SK-N-SH treated with all-trans-retinoic acid at 6 μM for 48 hours (cell line): ENCODE data around the gene MAPK7.

Source experiments
- BACH2 ChIP-seq: fragments of 250-450 bp; sonication (Bioruptor Pico); IDR thresholded peaks from 2 replicates; pipeline ENCODE4 v1.9.0; 2021; ENCODE audit warnings: mild to moderate bottlenecking, borderline replicate concordance
- CREB5 ChIP-seq: fragments of 250-450 bp; sonication (Bioruptor Pico); IDR thresholded peaks from 2 replicates; pipeline ENCODE4 v1.5.1; 2020; ENCODE audit warnings: low read depth, mild to moderate bottlenecking, moderate library complexity
- OSR1 ChIP-seq: fragments of 250-450 bp; sonication (Bioruptor Pico); IDR thresholded peaks from 2 replicates; pipeline ENCODE4 v1.8.0; 2022; ENCODE audit warnings: moderate library complexity, mild to moderate bottlenecking, inconsistent platforms
- PATZ1 ChIP-seq: fragments of 250-450 bp; sonication (Bioruptor Pico); IDR thresholded peaks from 2 replicates; pipeline ENCODE4 v1.8.0; 2020; ENCODE audit warnings: mild to moderate bottlenecking, moderate library complexity, borderline replicate concordance
- RARB ChIP-seq: fragments of 250-450 bp; sonication (Bioruptor Pico); IDR thresholded peaks from 2 replicates; pipeline ENCODE4 v1.8.0; 2021; ENCODE audit warnings: mild to moderate bottlenecking, moderate library complexity
- SNAI2 ChIP-seq: fragments of 250-450 bp; sonication (Bioruptor Pico); IDR thresholded peaks from 2 replicates; pipeline ENCODE4 v1.5.0; 2020; ENCODE audit warnings: mild to moderate bottlenecking, moderate library complexity
- TCF4 ChIP-seq: fragments of 250-450 bp; sonication (Bioruptor Pico); IDR thresholded peaks from 2 replicates; pipeline ENCODE4 v1.8.0; 2021; ENCODE audit warnings: mild to moderate bottlenecking, moderate library complexity, borderline replicate concordance
- ZC3H10 ChIP-seq: fragments of 250-450 bp; sonication (Bioruptor Pico); IDR thresholded peaks from 2 replicates; pipeline ENCODE4 v1.5.1; 2021; ENCODE audit warnings: mild to moderate bottlenecking, moderate library complexity
- ZNF565 ChIP-seq: fragments of 450-650 bp; formaldehyde crosslinking; conservative IDR thresholded peaks from 2 replicates; pipeline ENCODE4 v1.5.0; 2020; ENCODE audit warnings: low read depth, mild to moderate bottlenecking, moderate library complexity
- ZNF70 ChIP-seq: fragments of 450-650 bp; formaldehyde crosslinking; IDR thresholded peaks from 2 replicates; pipeline ENCODE4 v1.5.0; 2020; ENCODE audit warnings: mild to moderate bottlenecking, moderate library complexity
- ZNF8 ChIP-seq: fragments of 450-650 bp; formaldehyde crosslinking; IDR thresholded peaks from 2 replicates; pipeline ENCODE4 v1.5.0; 2020; ENCODE audit warnings: mild to moderate bottlenecking, moderate library complexity

- TF ChIP-seq ZNF565 (CRISPR knock-in tag), result no peak
- TF ChIP-seq RARB (CRISPR knock-in tag), result no peak
- no peak for TF ChIP-seq CREB5 (CRISPR knock-in tag)
- TF ChIP-seq TCF4 (CRISPR knock-in tag), result no peak
- no peak for TF ChIP-seq ZNF70 (CRISPR knock-in tag)
- no peak for TF ChIP-seq PATZ1 (CRISPR knock-in tag)
- TF ChIP-seq BACH2, result no peak
- TF ChIP-seq SNAI2, result no peak
- TF ChIP-seq OSR1 (CRISPR knock-in tag), result no peak
- no peak for TF ChIP-seq ZC3H10 (CRISPR knock-in tag)
- no peak for TF ChIP-seq ZNF8
These were observed 23.9 kb downstream of the MAPK7 start for GRCh38 chr17:19402171-19402570.
